Lower lobe of right lung (tissue), 2 donors: Measurements from ENCODE around the gene ATG14. TPM values are rescaled to one million over a fixed set of nuclear protein-coding genes. Genes with fewer than 3 reads are reported as not detected.

ENCODE experiments used
- ATAC-seq, 2 donors: fragments of 200-7000 bp; cut with Tn5 transposase; one replicate each; pipeline ENCODE4 v1.9.1; 2020 to 2022; ENCODE audit warnings: mild to moderate bottlenecking in 2 of 2, moderate library complexity in 2 of 2
- DNase-seq: peaks from one replicate; pipeline ENCODE4 v3.0.0-alpha.2; 2020
- H3K27ac ChIP-seq: fragments of 200-600 bp; one replicate; pipeline ENCODE4 v1.8.0; 2022
- H3K27me3 ChIP-seq: fragments of 200-600 bp; one replicate; pipeline ENCODE4 v1.8.0; 2022; ENCODE audit warnings: low read depth
- H3K36me3 ChIP-seq: fragments of 200-600 bp; one replicate; pipeline ENCODE4 v1.8.0; 2022; ENCODE audit warnings: mild to moderate bottlenecking
- H3K4me1 ChIP-seq: fragments of 200-600 bp; one replicate; pipeline ENCODE4 v1.8.0; 2022
- H3K4me3 ChIP-seq: fragments of 200-600 bp; one replicate; pipeline ENCODE4 v1.8.0; 2022; ENCODE audit warnings: mild to moderate bottlenecking
- H3K9me3 ChIP-seq: fragments of 200-600 bp; one replicate; pipeline ENCODE4 v1.8.0; 2022
- intact Hi-C: fragments of 100-400 bp; cut with DNase I; formaldehyde crosslinking; loops from one replicate; pipeline ENCODE4 v1.11.0; 2022
- total RNA-seq: library from RNA; stranded (reverse); fragmentation: NEBNext Ultra II Directional; extraction: Animal tissue kit (Norgen Biotek cat#: 25700); gene quantifications from one replicate; pipeline ENCODE4 v1.2.1, GENCODE V29; 2021
- TF ChIP-seq, protein P1 (sequence below): fragments of 200-600 bp; IDR thresholded peaks from one replicate; pipeline ENCODE4 v1.8.0; 2022; ENCODE audit warnings: antibody characterized with exemption, mild to moderate bottlenecking
- donor health status: DM: no; HTN: yes; CAD: no; lungs with severe emphysema.

Gene ATG14
- total RNA-seq, 1 donor from 2014 or later: 9.8 TPM

DNA sequence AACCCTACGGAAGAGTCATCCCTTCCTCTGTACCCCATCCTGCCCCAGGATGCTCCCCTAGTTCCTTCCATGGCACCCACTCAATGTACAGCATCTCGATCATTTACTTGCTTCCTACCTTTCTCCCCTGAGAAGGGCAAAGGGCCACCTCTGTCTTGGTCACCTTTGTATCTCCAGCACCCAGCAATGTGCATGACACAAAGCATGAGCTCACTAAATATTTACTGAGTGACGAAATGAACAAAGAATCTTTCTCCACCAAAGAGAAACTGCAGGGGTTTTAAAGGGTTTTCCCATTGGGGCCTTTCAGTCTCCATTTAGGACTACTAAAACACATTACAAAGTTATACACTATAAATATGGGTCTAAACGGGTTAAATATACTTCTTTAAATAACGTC is 30.6 kb downstream of the ATG14 start:
- ATAC-seq: no peak
- DNase-seq: no peak
- intact Hi-C loops: no loop called here
- Histone ChIP-seq H3K27me3 (no peaks in the 10 kb centered on the region), H3K9me3 (no peaks in the 10 kb centered on the region), H3K36me3 (peaks cover 97% of the 10 kb centered on the region), H3K27ac (no peak overlapping the region), H3K4me3 (no peak overlapping the region), H3K4me1 (no peaks in the 10 kb centered on the region)
- TF ChIP-seq, protein P1, sequence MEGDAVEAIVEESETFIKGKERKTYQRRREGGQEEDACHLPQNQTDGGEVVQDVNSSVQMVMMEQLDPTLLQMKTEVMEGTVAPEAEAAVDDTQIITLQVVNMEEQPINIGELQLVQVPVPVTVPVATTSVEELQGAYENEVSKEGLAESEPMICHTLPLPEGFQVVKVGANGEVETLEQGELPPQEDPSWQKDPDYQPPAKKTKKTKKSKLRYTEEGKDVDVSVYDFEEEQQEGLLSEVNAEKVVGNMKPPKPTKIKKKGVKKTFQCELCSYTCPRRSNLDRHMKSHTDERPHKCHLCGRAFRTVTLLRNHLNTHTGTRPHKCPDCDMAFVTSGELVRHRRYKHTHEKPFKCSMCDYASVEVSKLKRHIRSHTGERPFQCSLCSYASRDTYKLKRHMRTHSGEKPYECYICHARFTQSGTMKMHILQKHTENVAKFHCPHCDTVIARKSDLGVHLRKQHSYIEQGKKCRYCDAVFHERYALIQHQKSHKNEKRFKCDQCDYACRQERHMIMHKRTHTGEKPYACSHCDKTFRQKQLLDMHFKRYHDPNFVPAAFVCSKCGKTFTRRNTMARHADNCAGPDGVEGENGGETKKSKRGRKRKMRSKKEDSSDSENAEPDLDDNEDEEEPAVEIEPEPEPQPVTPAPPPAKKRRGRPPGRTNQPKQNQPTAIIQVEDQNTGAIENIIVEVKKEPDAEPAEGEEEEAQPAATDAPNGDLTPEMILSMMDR: no peak

DNA sequence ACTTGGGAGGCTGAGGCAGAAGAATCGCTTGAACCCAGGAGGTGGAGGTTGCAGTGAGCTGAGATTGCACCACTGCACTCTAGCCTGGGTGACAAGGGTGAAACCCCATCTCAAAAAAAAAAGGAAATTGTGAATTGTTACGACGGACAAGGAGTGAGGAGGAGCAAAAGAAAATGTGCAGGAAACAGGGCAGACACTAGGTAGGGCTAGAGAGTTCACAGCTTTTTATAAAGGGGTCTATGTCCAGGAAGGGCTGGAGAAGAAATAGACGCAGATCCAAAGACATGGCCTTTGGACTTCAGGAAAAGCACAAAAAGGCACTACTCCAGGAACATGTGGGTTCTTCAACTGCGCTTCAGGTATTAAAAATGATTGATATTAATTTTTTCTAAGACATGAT is 34.4 kb downstream of the ATG14 start:
- intact Hi-C loops: no loop called here
- peaks cover 78% of the 10 kb centered on the region for H3K36me3 ChIP-seq

DNA sequence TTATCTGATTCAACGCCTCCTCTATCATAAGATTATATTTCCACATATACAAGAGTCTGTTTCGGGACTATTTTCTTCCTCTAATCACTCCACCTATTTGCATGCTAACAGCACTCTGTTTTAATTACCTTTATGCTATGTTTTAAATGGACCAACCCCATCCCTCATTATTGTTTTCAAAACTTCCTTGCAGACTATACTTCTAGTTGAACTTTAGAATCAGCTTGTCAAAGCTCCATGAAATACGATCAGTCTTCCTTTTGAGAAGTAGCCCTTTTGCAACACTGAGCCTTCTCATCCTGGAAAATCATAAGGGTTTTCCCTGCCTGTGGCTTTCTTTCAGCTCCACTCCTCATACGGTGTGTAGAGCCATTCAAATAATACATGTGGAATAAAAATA is 36.9 kb downstream of the ATG14 start:
- H3K27me3 ChIP-seq: no peaks in the 10 kb centered on the region
- no peaks in the 10 kb centered on the region for H3K9me3 ChIP-seq
- ATAC-seq (no peak), DNase-seq (no peak)
- no peak overlapping the region for H3K4me3 ChIP-seq
- H3K27ac ChIP-seq: no peak overlapping the region
- peaks cover 58% of the 10 kb centered on the region for H3K36me3 ChIP-seq
- intact Hi-C loops: no loop called here
- no peaks in the 10 kb centered on the region for H3K4me1 ChIP-seq
- TF ChIP-seq, protein P1: no peak

More for the DNA sequence above, 34.4 kb downstream of the ATG14 start:
- H3K4me3 ChIP-seq: no peak overlapping the region
- H3K27ac ChIP-seq: no peak overlapping the region
- TF ChIP-seq, protein P1: no peak
- H3K27me3 ChIP-seq: no peaks in the 10 kb centered on the region
- DNase-seq (no peak), ATAC-seq (no peak)
- H3K9me3 ChIP-seq: no peaks in the 10 kb centered on the region
- H3K4me1 ChIP-seq: no peaks in the 10 kb centered on the region

DNA sequence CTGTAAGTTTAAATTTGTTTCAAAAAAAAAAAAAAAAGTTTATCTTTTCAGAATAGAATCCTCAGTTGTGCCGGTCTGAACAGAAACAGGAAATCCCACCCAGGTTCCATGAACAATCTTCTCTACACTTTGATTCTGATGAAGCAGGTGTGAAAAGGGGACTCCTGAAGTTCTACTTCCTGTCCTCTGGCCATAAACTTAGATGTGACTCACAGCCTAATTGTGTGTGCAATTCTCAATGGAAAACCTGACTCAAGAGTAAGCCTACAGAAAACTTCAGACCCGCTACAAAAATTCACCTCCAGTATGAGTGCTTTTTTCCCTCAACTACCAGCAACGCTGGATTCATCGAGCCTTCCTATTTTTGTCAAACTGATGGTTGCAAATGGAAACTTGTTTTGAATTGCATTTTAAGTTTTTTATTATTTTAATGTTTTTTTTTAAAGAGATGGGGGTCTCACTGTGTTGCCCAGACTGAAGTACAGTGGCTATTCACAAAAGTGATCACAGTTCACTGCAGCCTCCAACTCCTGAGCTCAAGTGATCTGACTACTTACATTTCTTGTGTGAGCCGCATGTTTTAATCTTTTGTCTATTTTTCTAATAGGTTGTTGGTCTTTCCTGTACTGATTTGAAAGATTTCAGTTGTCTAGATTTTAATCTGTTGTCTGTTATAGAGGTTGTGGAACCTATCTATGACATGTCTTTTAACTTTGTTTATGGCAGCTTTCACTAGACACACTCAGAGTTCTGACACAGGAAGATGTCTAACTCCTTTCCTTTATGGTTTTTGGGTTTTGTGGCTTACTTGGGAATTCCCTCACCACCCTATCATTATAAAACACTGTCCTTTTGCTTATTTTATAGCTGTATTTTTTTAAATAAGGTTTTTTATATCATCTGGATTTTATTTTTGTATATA is 37.6 kb downstream of the ATG14 start:
- DNase-seq: no peak

DNA sequence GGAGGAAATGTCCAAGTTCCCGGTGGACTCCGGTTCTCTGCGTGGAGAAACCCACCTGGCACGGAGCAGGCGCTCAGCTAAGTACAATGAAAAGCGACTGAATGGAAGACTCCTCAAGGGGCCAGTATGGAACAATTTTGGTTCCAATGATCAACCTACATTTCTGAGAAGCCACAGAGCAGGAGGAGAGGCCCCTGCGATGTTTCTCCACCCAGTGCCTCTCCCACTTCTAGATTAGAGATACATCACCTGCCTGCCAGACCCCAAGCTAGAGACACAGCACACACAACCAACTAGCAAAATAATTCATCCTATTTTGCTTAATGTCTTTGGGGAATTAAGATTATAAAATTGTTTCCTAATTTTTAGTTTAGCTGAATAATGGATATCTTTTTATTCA is 38.8 kb downstream of the ATG14 start:
- intact Hi-C loops: no loop called here
- TF ChIP-seq, protein P1: no peak
- Histone ChIP-seq H3K36me3 (peaks cover 58% of the 10 kb centered on the region), H3K4me1 (no peaks in the 10 kb centered on the region), H3K27ac (no peak overlapping the region), H3K4me3 (no peak overlapping the region), H3K9me3 (no peaks in the 10 kb centered on the region), H3K27me3 (no peaks in the 10 kb centered on the region)
- DNase-seq: no peak
- ATAC-seq: no peak

More for the DNA sequence above, 37.6 kb downstream of the ATG14 start:
- Histone ChIP-seq H3K27ac (no peak overlapping the region), H3K9me3 (no peaks in the 10 kb centered on the region), H3K27me3 (no peaks in the 10 kb centered on the region), H3K4me1 (no peaks in the 10 kb centered on the region), H3K36me3 (peaks cover 58% of the 10 kb centered on the region), H3K4me3 (no peak overlapping the region)
- no peak for ATAC-seq
- TF ChIP-seq, protein P1: no peak
- intact Hi-C loops: no loop called here
